ENCODE measurements around the gene MTUS2. TPM values are rescaled to one million over a fixed set of nuclear protein-coding genes. Genes with fewer than 3 reads are reported as not detected.

MTUS2 gene
- total RNA-seq, 4 donors from 2014 or later: 0.44 to 1.1 (median 0.48) TPM; not detected in 1

DNA sequence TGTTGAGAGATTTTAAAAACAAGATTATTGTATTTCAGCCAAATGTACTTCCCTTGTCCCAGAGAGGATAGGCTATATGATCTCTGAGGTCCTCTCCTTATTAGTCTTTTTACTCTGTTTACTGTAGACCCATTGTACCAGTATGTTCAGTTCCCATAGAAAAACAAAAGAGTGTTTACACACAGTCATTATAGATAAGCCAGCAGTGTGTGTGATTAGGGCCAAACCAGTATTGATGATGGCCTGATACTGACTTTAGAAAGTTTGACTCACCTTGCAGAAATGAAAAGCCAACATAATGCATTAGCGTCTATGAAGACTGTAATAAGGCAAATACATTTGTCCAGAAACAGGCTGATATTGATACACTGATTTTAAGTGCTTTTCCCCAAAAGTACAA is 6.2 kb downstream of the MTUS2 start:
- ATAC-seq (ENCODE audit: low FRiP score): no peak
- DNase-seq (ENCODE audit: low spot score): no peak
- TF ChIP-seq CTCF (IDR thresholded peaks at IDR 0.05): no peak

- ATAC-seq (ENCODE audit: low FRiP score): no peak
- no peak for TF ChIP-seq CTCF (IDR thresholded peaks at IDR 0.05)
- no peak for DNase-seq (ENCODE audit: low spot score)
These were observed 10.4 kb downstream of the MTUS2 start for GRCh38 chr13:28830580-28830979.

DNA sequence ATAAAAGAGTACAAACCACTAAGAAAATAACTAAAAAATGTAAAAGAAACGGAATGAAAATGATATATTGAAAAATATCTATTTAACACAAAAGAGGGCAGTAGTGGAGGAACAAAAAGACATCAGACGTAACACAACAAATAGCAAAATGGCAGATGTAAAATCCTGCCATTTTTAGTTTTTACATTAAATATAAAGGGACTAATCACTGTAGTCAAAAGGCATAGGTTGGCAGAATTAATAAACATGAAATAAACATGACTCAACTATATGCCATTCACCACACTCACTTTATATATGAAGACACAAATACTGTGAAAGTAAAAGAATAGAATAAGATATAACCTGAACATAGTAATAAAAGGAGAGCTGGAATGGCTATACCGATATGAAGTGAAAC is 11.0 kb downstream of the MTUS2 start:
- ATAC-seq (ENCODE audit: low FRiP score): no peak
- no peak for DNase-seq (ENCODE audit: low spot score)
- no peak for TF ChIP-seq CTCF (IDR thresholded peaks at IDR 0.05)

DNA sequence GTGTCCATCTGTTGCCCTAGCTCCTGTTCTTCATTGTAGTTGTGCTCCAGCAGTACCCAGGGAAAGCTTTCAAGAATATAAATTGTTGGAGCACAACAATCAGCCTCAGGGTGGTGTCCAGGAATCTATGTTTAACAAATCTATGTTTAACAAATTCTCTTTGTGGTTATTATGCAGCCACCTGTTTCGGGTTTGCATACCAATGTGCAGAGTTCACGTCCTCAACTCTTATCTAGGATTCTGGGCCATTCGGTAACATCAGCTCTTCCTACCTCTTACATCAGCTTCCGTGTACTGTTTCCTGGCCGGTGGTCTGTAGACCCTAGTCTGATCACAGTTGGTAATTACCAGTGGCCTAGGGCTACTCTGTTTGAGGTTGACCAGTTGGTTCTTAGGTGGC is 17.0 kb downstream of the MTUS2 start:
- no peak for TF ChIP-seq CTCF (IDR thresholded peaks at IDR 0.05)
- ATAC-seq (ENCODE audit: low FRiP score): no peak
- no peak for DNase-seq (ENCODE audit: low spot score)

DNA sequence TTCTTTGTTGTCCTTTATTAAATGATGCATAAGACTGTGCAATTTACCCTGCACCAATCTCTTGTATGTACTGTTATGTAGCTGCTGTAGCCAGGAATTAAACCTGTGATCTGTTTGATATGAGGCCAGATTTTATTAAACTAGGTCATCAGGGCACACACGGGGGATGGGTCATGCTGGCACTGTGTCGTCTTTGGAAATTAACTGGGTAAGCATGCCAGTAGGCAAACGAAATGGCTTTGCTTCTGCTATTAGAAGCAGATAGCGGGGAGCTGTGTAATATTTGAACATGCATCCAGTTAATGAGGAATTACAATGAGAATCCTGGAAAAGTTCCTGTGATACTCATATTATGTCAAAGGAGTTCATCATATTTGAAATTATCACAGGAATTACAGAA is 23.5 kb downstream of the MTUS2 start:
- no peak for TF ChIP-seq CTCF (IDR thresholded peaks at IDR 0.05)
- DNase-seq (ENCODE audit: low spot score) (no peak), ATAC-seq (ENCODE audit: low FRiP score) (no peak)

GRCh38 chr13:28849441-28849840 is 29.3 kb downstream of the MTUS2 start:
- ATAC-seq (ENCODE audit: low FRiP score) (no peak), DNase-seq (ENCODE audit: low spot score) (no peak)

More at GRCh38 chr13:28849441-28849840, 29.3 kb downstream of the MTUS2 start:
- TF ChIP-seq CTCF (IDR thresholded peaks at IDR 0.05): no peak
